ENCODE data around the gene KNDC1. TPM values are rescaled to one million over a fixed set of nuclear protein-coding genes. Genes with fewer than 3 reads are reported as not detected.

KNDC1 gene
- total RNA-seq, 1 experiment from 2014 or later, result 15.7 TPM

DNA sequence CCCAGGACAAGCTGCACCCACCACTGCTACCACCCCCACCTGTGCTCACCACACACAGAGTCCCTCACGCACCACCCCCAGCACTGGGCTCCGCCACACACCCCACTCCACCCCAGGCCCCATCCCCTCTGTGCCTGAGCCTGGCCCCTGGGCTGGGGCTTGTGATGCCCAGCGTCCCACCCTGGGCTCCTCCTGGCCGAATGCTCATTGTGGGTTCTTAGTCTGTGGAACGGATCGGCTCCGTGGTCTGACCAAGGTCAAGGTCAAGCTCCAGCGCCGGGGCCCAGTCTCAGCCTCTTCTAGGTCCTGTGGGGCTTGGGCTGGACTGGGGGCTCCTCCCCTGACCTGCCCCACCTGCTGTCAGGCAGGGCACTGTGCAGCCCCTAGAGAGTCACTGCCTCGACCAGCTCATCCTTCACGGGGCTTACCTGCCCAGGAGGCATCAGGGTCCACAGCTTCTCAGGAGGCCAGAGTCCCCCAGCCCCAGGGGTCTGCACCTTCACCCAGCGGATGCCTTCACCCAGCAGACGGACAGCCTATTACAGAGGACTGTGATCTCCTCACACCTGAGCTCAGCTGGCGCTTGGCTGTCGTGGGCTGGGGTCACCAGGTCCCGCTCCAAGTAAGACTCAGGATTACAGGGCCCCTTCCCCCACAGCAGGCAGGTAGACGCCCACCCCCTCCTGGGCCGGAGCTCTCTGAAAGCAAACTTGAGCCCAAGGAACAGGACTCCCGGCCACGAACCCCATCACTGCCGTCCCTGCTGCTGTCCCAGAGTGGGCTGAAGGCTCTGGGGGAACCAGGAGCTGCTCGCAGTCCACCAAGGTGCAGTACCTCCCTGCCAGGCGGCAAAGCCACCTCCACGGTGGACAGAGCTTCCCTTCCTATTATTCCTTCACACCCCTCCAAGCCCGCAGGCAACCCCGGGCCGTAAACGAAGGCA, 54.7 kb downstream of the KNDC1 start:
- Mint-ChIP-seq H3K36me3 (ENCODE audit: insufficient read depth in 1 of 3, low read depth in 3 of 3) (peaks cover 2 to 20% (median 12%) of the 10 kb centered on the region in 3 experiments; a peak in 5 of 7 replicates), H3K4me1 (peaks cover 7 to 16% of the 10 kb centered on the region in 2 experiments), H3K27me3 (ENCODE audit: low read depth) (peaks cover 3% of the 10 kb centered on the region), H3K4me3 (no peak overlapping the region), H3K9me3 (peaks cover 2 to 5% of the 10 kb centered on the region in 2 experiments; a peak in 2 of 5 replicates), H3K27ac (no peak overlapping the region; a peak in 1 of 7 replicates)
- H3K27me3 ChIP-seq (ENCODE audit: insufficient read depth, low read length), result no peaks in the 10 kb centered on the region
- H3K79me2 ChIP-seq (ENCODE audit: insufficient read depth, low read length), result no peaks in the 10 kb centered on the region
- no peak overlapping the region for H2BK12ac ChIP-seq (ENCODE audit: insufficient read length, low read depth, low read length)
- H3K23me2 ChIP-seq (ENCODE audit: insufficient read length, low read depth, low read length, poor library complexity, severe bottlenecking), result no peaks in the 10 kb centered on the region
- no peak overlapping the region for H3K14ac ChIP-seq (ENCODE audit: insufficient read depth, low read length)
- H3T11ph ChIP-seq (ENCODE audit: low read length), result no peak overlapping the region
- no peak overlapping the region for H4K91ac ChIP-seq (ENCODE audit: insufficient read length, low read depth, low read length)
- H3K9me3 ChIP-seq (ENCODE audit: control insufficient read depth, low read depth, low read length), result no peaks in the 10 kb centered on the region
- no peaks in the 10 kb centered on the region for H3K79me1 ChIP-seq (ENCODE audit: insufficient read depth, low read depth, low read length, poor library complexity, severe bottlenecking)
- WGBS (ENCODE audit: extremely low coverage, insufficient read length, low lambda C conversion rate), result no CpG with 5 or more reads among the region's 28 CpGs
- DNase-seq, result no peak
- no peak overlapping the region for H3K27ac ChIP-seq (ENCODE audit: insufficient read length, low read depth, low read length)
- H2AFZ ChIP-seq (ENCODE audit: low read length), result no peak overlapping the region
- no peak overlapping the region for H3K23ac ChIP-seq (ENCODE audit: insufficient read length, low read depth, low read length)
- H3K9ac ChIP-seq (ENCODE audit: extremely low read depth, insufficient read length, low read length), result no peak overlapping the region
- no peak overlapping the region for H4K5ac ChIP-seq (ENCODE audit: insufficient read length, low read depth, low read length)
- H2BK15ac ChIP-seq (ENCODE audit: low read depth, low read length), result no peak overlapping the region
- H3K4ac ChIP-seq (ENCODE audit: low read depth, low read length), result no peak overlapping the region
- no peaks in the 10 kb centered on the region for H3K4me1 ChIP-seq (ENCODE audit: insufficient read depth, low read length)
- no peak overlapping the region for H2BK5ac ChIP-seq (ENCODE audit: insufficient read length, low read length)
- H2AK5ac ChIP-seq (ENCODE audit: insufficient read length, low read length), result no peak overlapping the region
- no peak overlapping the region for H3K4me2 ChIP-seq (ENCODE audit: insufficient read depth, insufficient read length, low read length)
- TF ChIP-seq, protein P1, sequence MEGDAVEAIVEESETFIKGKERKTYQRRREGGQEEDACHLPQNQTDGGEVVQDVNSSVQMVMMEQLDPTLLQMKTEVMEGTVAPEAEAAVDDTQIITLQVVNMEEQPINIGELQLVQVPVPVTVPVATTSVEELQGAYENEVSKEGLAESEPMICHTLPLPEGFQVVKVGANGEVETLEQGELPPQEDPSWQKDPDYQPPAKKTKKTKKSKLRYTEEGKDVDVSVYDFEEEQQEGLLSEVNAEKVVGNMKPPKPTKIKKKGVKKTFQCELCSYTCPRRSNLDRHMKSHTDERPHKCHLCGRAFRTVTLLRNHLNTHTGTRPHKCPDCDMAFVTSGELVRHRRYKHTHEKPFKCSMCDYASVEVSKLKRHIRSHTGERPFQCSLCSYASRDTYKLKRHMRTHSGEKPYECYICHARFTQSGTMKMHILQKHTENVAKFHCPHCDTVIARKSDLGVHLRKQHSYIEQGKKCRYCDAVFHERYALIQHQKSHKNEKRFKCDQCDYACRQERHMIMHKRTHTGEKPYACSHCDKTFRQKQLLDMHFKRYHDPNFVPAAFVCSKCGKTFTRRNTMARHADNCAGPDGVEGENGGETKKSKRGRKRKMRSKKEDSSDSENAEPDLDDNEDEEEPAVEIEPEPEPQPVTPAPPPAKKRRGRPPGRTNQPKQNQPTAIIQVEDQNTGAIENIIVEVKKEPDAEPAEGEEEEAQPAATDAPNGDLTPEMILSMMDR (conservative IDR thresholded peaks at IDR 0.05), result no peak
- no peak overlapping the region for H2BK20ac ChIP-seq (ENCODE audit: low read depth, low read length, poor library complexity, severe bottlenecking)
- H4K20me1 ChIP-seq (ENCODE audit: control insufficient read depth, insufficient read depth, insufficient read length), result no peaks in the 10 kb centered on the region
- no peak overlapping the region for H4K8ac ChIP-seq (replicated peaks; ENCODE audit: insufficient read length, low read depth, low read length)
- H3K56ac ChIP-seq (ENCODE audit: insufficient read length, low read depth, low read length), result no peak overlapping the region
- no peak overlapping the region for H2BK120ac ChIP-seq (ENCODE audit: low read depth, low read length, poor library complexity, severe bottlenecking)
- H3K18ac ChIP-seq (ENCODE audit: insufficient read length, low read depth, low read length), result no peak overlapping the region

Data from H9 (cell line).